Epithelial cell of proximal tubule (primary cell): ENCODE measurements around the gene TLR3. TPM values are rescaled to one million over a fixed set of nuclear protein-coding genes. Genes with fewer than 3 reads are reported as not detected.

Source experiments
- DNase-seq: peaks from one replicate; pipeline ENCODE4 v3.0.0-alpha.2; 2011; ENCODE audit warnings: low read depth
- H3K4me3 ChIP-seq: 2 replicates; pipeline ENCODE4 v1.5.1; 2011; ENCODE audit warnings: low read depth, mild to moderate bottlenecking, low read length
- CTCF ChIP-seq: conservative IDR thresholded peaks from 2 replicates; pipeline ENCODE4 v1.5.1; 2012; ENCODE audit warnings: low read depth, mild to moderate bottlenecking, low read length
- total RNA-seq: library from RNA; depleted of rRNA; stranded (reverse); fragments of >200 nt; gene quantifications from 2 replicates; pipeline ENCODE4 v1.2.3, GENCODE V29; 2015

Gene TLR3
- total RNA-seq, 1 donor from 2014 or later, result 4.7 TPM

GRCh38 chr4:186074189-186074588 is 5.2 kb downstream of the TLR3 start:
- H3K4me3 ChIP-seq, result no peak overlapping the region
- no peak for TF ChIP-seq CTCF

GRCh38 chr4:186078981-186079638 is 10.2 kb downstream of the TLR3 start:
- TF ChIP-seq CTCF, result no peak
- peak overlapping the region; percentile 34 for H3K4me3 ChIP-seq
- DNase-seq, result no peak

More at GRCh38 chr4:186074189-186074588, 5.2 kb downstream of the TLR3 start:
- no peak for DNase-seq

- TF ChIP-seq CTCF, result no peak
- H3K4me3 ChIP-seq, result peak overlapping the region; percentile 34
- DNase-seq, result no peak
Measured at GRCh38 chr4:186079694-186080093, 10.7 kb downstream of the TLR3 start.

GRCh38 chr4:186081202-186081807 is 12.3 kb downstream of the TLR3 start:
- no peak for DNase-seq
- no peak for TF ChIP-seq CTCF

GRCh38 chr4:186082221-186082620 is 13.3 kb downstream of the TLR3 start:
- DNase-seq, result no peak
- H3K4me3 ChIP-seq, result no peak overlapping the region
- no peak for TF ChIP-seq CTCF

More at GRCh38 chr4:186081202-186081807, 12.3 kb downstream of the TLR3 start:
- H3K4me3 ChIP-seq, result no peak overlapping the region

GRCh38 chr4:186088523-186088922 is 19.6 kb downstream of the TLR3 start:
- no peak overlapping the region for H3K4me3 ChIP-seq
- TF ChIP-seq CTCF, result no peak
- DNase-seq, result no peak

- TF ChIP-seq CTCF, result no peak
- DNase-seq, result no peak
- H3K4me3 ChIP-seq, result no peak overlapping the region
Measured at GRCh38 chr4:186092296-186092695, 23.3 kb downstream of the TLR3 start.
